ENCODE results near the gene IL25.

Gene IL25

GRCh38 chr14:23335623-23336022 lies 37.0 kb upstream of the IL25 start:
- TF ChIP-seq CTCF (IDR thresholded peaks at IDR 0.05; ENCODE audit: insufficient read depth, low read depth, low read length, missing control alignments), result no peak
- no peak overlapping the region for H3K4me3 ChIP-seq (ENCODE audit: low read length)
- DNase-seq (ENCODE audit: low read depth), result no peak

GRCh38 chr14:23339506-23340268 lies 32.9 kb upstream of the IL25 start:
- no peak overlapping the region for H3K4me3 ChIP-seq (ENCODE audit: low read length)
- TF ChIP-seq CTCF (IDR thresholded peaks at IDR 0.05; ENCODE audit: insufficient read depth, low read depth, low read length, missing control alignments), result no peak
- no peak for DNase-seq (ENCODE audit: low read depth)

GRCh38 chr14:23344481-23344880 lies 28.1 kb upstream of the IL25 start:
- TF ChIP-seq CTCF (IDR thresholded peaks at IDR 0.05; ENCODE audit: insufficient read depth, low read depth, low read length, missing control alignments), result no peak
- no peak overlapping the region for H3K4me3 ChIP-seq (ENCODE audit: low read length)
- DNase-seq (ENCODE audit: low read depth), result no peak

GRCh38 chr14:23345987-23346692 lies 26.5 kb upstream of the IL25 start:
- H3K4me3 ChIP-seq (ENCODE audit: low read length), result no peak overlapping the region
- no peak for TF ChIP-seq CTCF (IDR thresholded peaks at IDR 0.05; ENCODE audit: insufficient read depth, low read depth, low read length, missing control alignments)
- DNase-seq (ENCODE audit: low read depth), result no peak

- no peak for TF ChIP-seq CTCF (IDR thresholded peaks at IDR 0.05; ENCODE audit: insufficient read depth, low read depth, low read length, missing control alignments)
Measured at GRCh38 chr14:23346693-23347405, 25.8 kb upstream of the IL25 start.

GRCh38 chr14:23347406-23348296 lies 25.0 kb upstream of the IL25 start:
- no peak for DNase-seq (ENCODE audit: low read depth)

More at GRCh38 chr14:23346693-23347405, 25.8 kb upstream of the IL25 start:
- no peak overlapping the region for H3K4me3 ChIP-seq (ENCODE audit: low read length)
- DNase-seq (ENCODE audit: low read depth), result no peak

More at GRCh38 chr14:23347406-23348296, 25.0 kb upstream of the IL25 start:
- TF ChIP-seq CTCF (IDR thresholded peaks at IDR 0.05; ENCODE audit: insufficient read depth, low read depth, low read length, missing control alignments), result no peak
- H3K4me3 ChIP-seq (ENCODE audit: low read length), result no peak overlapping the region
